Activated T-helper 2 cell treated with anti-CD3 and anti-CD28 coated beads, Interferon-gamma antibody, Interleukin-2, Interleukin-4, amounts not matched to agents 10 μg/mL and 5 μg/mL and 100 μg/mL, durations not matched to agents 14 hours and 24 hours and 36 hours (primary cell): ENCODE results near the gene FYN. TPM values are rescaled to one million over a fixed set of nuclear protein-coding genes. Genes with fewer than 3 reads are reported as not detected.
"Not testable (repeated sequence)": the region's sequence is repeated elsewhere in the genome, so short reads cannot be mapped to it uniquely, and the experiment has no call there.

Experiments
- DNase-seq: peaks from one replicate; pipeline ENCODE4 v3.0.0; 2021; ENCODE audit warnings: low spot score
- H3K27ac Mint-ChIP-seq: one replicate; pipeline ENCODE4 v1.8.0; 2021; ENCODE audit warnings: mixed read lengths
- H3K27me3 Mint-ChIP-seq: one replicate; pipeline ENCODE4 v1.8.0; 2021; ENCODE audit warnings: low read depth, mixed read lengths
- H3K36me3 Mint-ChIP-seq: one replicate; pipeline ENCODE4 v1.8.0; 2021; ENCODE audit warnings: low read depth, mixed read lengths
- H3K4me1 Mint-ChIP-seq: one replicate; pipeline ENCODE4 v1.8.0; 2021; ENCODE audit warnings: low read depth, mixed read lengths
- H3K4me3 Mint-ChIP-seq: one replicate; pipeline ENCODE4 v1.8.0; 2021; ENCODE audit warnings: low read depth, mild to moderate bottlenecking, moderate library complexity, mixed read lengths
- H3K9me3 Mint-ChIP-seq: one replicate; pipeline ENCODE4 v1.8.0; 2021; ENCODE audit warnings: mixed read lengths
- intact Hi-C: fragments of 100-400 bp; cut with micrococcal nuclease; formaldehyde crosslinking; loops from one replicate; pipeline ENCODE4 v1.15.1; 2023
- total RNA-seq: library from RNA; stranded (reverse); gene quantifications from 2 replicates; pipeline ENCODE4 v1.2.3, GENCODE V29; 2022

The FYN gene
- total RNA-seq, 1 donor from 2014 or later: 359 TPM

- Mint-ChIP-seq H3K4me1 (peaks cover 82% of the 10 kb centered on the region), H3K36me3 (peaks cover 76% of the 10 kb centered on the region), H3K4me3 (peak overlapping the region; percentile 63), H3K9me3 (no peaks in the 10 kb centered on the region), H3K27me3 (no peaks in the 10 kb centered on the region), H3K27ac (peak overlapping the region; percentile 94)
- DNase-seq: no peak
- intact Hi-C loops: loop anchor here (1.0 to 5.0 kb wide), 5 partner anchors 9 to 73 kb away; no protein-coding TSS in a partner anchor
Measured at GRCh38 chr6:111795558-111795957, 77.7 kb downstream of the FYN start.

GRCh38 chr6:111794727-111795452 is 78.4 kb downstream of the FYN start:
- H3K4me1 Mint-ChIP-seq: peaks cover 82% of the 10 kb centered on the region
- H3K27me3 Mint-ChIP-seq: no peaks in the 10 kb centered on the region
- H3K4me3 Mint-ChIP-seq: peak overlapping the region; percentile 63
- H3K27ac Mint-ChIP-seq: peak overlapping the region; percentile 94
- no peak for DNase-seq
- intact Hi-C loops: loop anchor here (1.0 to 5.0 kb wide), 5 partner anchors 9 to 73 kb away; no protein-coding TSS in a partner anchor
- H3K9me3 Mint-ChIP-seq: no peaks in the 10 kb centered on the region
- H3K36me3 Mint-ChIP-seq: peaks cover 74% of the 10 kb centered on the region

GRCh38 chr6:111794300-111794699 is 79.0 kb downstream of the FYN start:
- H3K27ac Mint-ChIP-seq: peak overlapping the region; percentile 94
- H3K4me1 Mint-ChIP-seq: peaks cover 76% of the 10 kb centered on the region
- H3K27me3 Mint-ChIP-seq: no peaks in the 10 kb centered on the region
- no peaks in the 10 kb centered on the region for H3K9me3 Mint-ChIP-seq
- intact Hi-C loops: loop anchor here (2.0 kb wide), 2 partner anchors 17 to 33 kb away; no protein-coding TSS in a partner anchor
- H3K36me3 Mint-ChIP-seq: peaks cover 69% of the 10 kb centered on the region
- H3K4me3 Mint-ChIP-seq: peak overlapping the region; percentile 63
- no peak for DNase-seq

- H3K4me1 Mint-ChIP-seq: peaks cover 71% of the 10 kb centered on the region
- no peak for DNase-seq
- peak overlapping the region; percentile 63 for H3K4me3 Mint-ChIP-seq
- H3K27me3 Mint-ChIP-seq: no peaks in the 10 kb centered on the region
- peaks cover 63% of the 10 kb centered on the region for H3K36me3 Mint-ChIP-seq
- peak overlapping the region; percentile 94 for H3K27ac Mint-ChIP-seq
- H3K9me3 Mint-ChIP-seq: no peaks in the 10 kb centered on the region
- intact Hi-C loops: loop anchor here (2.0 kb wide), 2 partner anchors 17 to 33 kb away; no protein-coding TSS in a partner anchor
Measured at GRCh38 chr6:111793711-111794111, 79.5 kb downstream of the FYN start.

- peaks cover 65% of the 10 kb centered on the region for H3K4me1 Mint-ChIP-seq
- H3K36me3 Mint-ChIP-seq: peaks cover 57% of the 10 kb centered on the region
- intact Hi-C loops: no loop called here
- no peak for DNase-seq
- peak overlapping the region; percentile 94 for H3K27ac Mint-ChIP-seq
- H3K4me3 Mint-ChIP-seq: peak overlapping the region; percentile 63
- no peaks in the 10 kb centered on the region for H3K27me3 Mint-ChIP-seq
- no peaks in the 10 kb centered on the region for H3K9me3 Mint-ChIP-seq
Measured at GRCh38 chr6:111792914-111793700, 80.1 kb downstream of the FYN start.

GRCh38 chr6:111792241-111792640 is 81.0 kb downstream of the FYN start:
- Mint-ChIP-seq H3K36me3 (peaks cover 55% of the 10 kb centered on the region), H3K9me3 (no peaks in the 10 kb centered on the region), H3K27ac (peak overlapping the region; percentile 60), H3K4me3 (no peak overlapping the region), H3K4me1 (peaks cover 65% of the 10 kb centered on the region), H3K27me3 (no peaks in the 10 kb centered on the region)
- intact Hi-C loops: no loop called here
- DNase-seq: no peak

- no peak for DNase-seq
- H3K36me3 Mint-ChIP-seq: peaks cover 48% of the 10 kb centered on the region
- no peaks in the 10 kb centered on the region for H3K27me3 Mint-ChIP-seq
- H3K27ac Mint-ChIP-seq: peak overlapping the region; percentile 4
- no peak overlapping the region for H3K4me3 Mint-ChIP-seq
- intact Hi-C loops: no loop called here
- H3K4me1 Mint-ChIP-seq: peaks cover 59% of the 10 kb centered on the region
- H3K9me3 Mint-ChIP-seq: no peaks in the 10 kb centered on the region
Measured at GRCh38 chr6:111791415-111791814, 81.8 kb downstream of the FYN start.

- DNase-seq: no peak
- intact Hi-C loops: no loop called here
- Mint-ChIP-seq H3K27me3 (no peaks in the 10 kb centered on the region), H3K27ac (no peak overlapping the region), H3K4me1 (peaks cover 50% of the 10 kb centered on the region), H3K36me3 (peaks cover 37% of the 10 kb centered on the region), H3K4me3 (no peak overlapping the region), H3K9me3 (no peaks in the 10 kb centered on the region)
Measured at GRCh38 chr6:111789598-111789997, 83.7 kb downstream of the FYN start.

- DNase-seq: no peak
- peaks cover 50% of the 10 kb centered on the region for H3K4me1 Mint-ChIP-seq
- no peak overlapping the region for H3K27ac Mint-ChIP-seq
- intact Hi-C loops: no loop called here
- no peaks in the 10 kb centered on the region for H3K9me3 Mint-ChIP-seq
- H3K4me3 Mint-ChIP-seq: no peak overlapping the region
- H3K36me3 Mint-ChIP-seq: peaks cover 37% of the 10 kb centered on the region
- no peaks in the 10 kb centered on the region for H3K27me3 Mint-ChIP-seq
Measured at GRCh38 chr6:111788379-111789276, 84.6 kb downstream of the FYN start.

GRCh38 chr6:111786151-111786550 is 87.1 kb downstream of the FYN start:
- not testable (repeated sequence) for DNase-seq

GRCh38 chr6:111784433-111784832 is 88.8 kb downstream of the FYN start:
- intact Hi-C loops: no loop called here
- H3K27ac Mint-ChIP-seq: peak overlapping the region; percentile 2
- DNase-seq: no peak
- no peaks in the 10 kb centered on the region for H3K27me3 Mint-ChIP-seq
- peaks cover 48% of the 10 kb centered on the region for H3K36me3 Mint-ChIP-seq
- no peaks in the 10 kb centered on the region for H3K9me3 Mint-ChIP-seq
- peaks cover 51% of the 10 kb centered on the region for H3K4me1 Mint-ChIP-seq
- no peak overlapping the region for H3K4me3 Mint-ChIP-seq

More at GRCh38 chr6:111786151-111786550, 87.1 kb downstream of the FYN start:
- not testable (repeated sequence) for H3K27me3 Mint-ChIP-seq, H3K9me3 Mint-ChIP-seq, H3K27ac Mint-ChIP-seq, H3K4me3 Mint-ChIP-seq
- Mint-ChIP-seq H3K36me3 (peaks cover 40% of the 10 kb centered on the region), H3K4me1 (peaks cover 46% of the 10 kb centered on the region)
- intact Hi-C loops: loop anchor here (1.0 kb wide), 1 partner anchor 8 kb away; no protein-coding TSS in a partner anchor

GRCh38 chr6:111782887-111783466 is 90.3 kb downstream of the FYN start:
- Mint-ChIP-seq H3K27ac (peak overlapping the region; percentile 44), H3K4me1 (peaks cover 66% of the 10 kb centered on the region), H3K4me3 (no peak overlapping the region), H3K9me3 (no peaks in the 10 kb centered on the region), H3K36me3 (peaks cover 62% of the 10 kb centered on the region), H3K27me3 (no peaks in the 10 kb centered on the region)
- no peak for DNase-seq
- intact Hi-C loops: no loop called here
